H1 (cell line): ENCODE data around the gene CYP4F11. TPM values are rescaled to one million over a fixed set of nuclear protein-coding genes. Genes with fewer than 3 reads are reported as not detected.

ENCODE experiments used
- CTCF ChIA-PET: fragments of 300-600 bp; sonication (Branson Sonifier 250); formaldehyde crosslinking; loops from one replicate; lab custom pipeline; 2021; ENCODE audit not compliant: partially characterized antibody; lab: Charles Lee
- POLR2A ChIA-PET: fragments of 300-600 bp; sonication (Branson Sonifier 250); formaldehyde crosslinking; loops from one replicate; lab custom pipeline; 2021; ENCODE audit warnings: inconsistent platforms; ENCODE audit not compliant: partially characterized antibody; lab: Charles Lee
- DNase-seq, 2 experiments: peaks; one replicate each; pipeline versions ENCODE4 v3.0.0 to v3.0.0-alpha.2; 2010 to 2022; ENCODE audit warnings: low spot score in 2 of 2, low read depth in 1 of 2, mixed read lengths in 1 of 2
- FAIRE-seq: peaks from 2 replicates; lab custom pipeline; 2011; peaks lifted over from hg19 to GRCh38; lab: Jason Lieb, UNC
- H2AFZ ChIP-seq: 2 replicates; pipeline ENCODE4 v1.8.1; 2012; ENCODE audit warnings: low read length, inconsistent platforms
- H2AK5ac ChIP-seq: 2 replicates; pipeline ENCODE4 v1.6.1; 2013; ENCODE audit warnings: low read depth, low read length
- H2BK120ac ChIP-seq: replicated peaks from 2 replicates; pipeline ENCODE3; 2013; ENCODE audit warnings: low read depth, low read length, inconsistent platforms
- H2BK12ac ChIP-seq: 2 replicates; pipeline ENCODE4 v1.6.1; 2013; ENCODE audit warnings: low read depth, low read length
- H2BK15ac ChIP-seq: 2 replicates; pipeline ENCODE4 v1.6.1; 2013; ENCODE audit warnings: low read length
- H2BK20ac ChIP-seq: 2 replicates; pipeline ENCODE4 v1.6.1; 2013; ENCODE audit warnings: low read length
- H2BK5ac ChIP-seq: 2 replicates; pipeline ENCODE4 v1.6.1; 2013; ENCODE audit warnings: low read depth, low read length
- H3K14ac ChIP-seq: 2 replicates; pipeline ENCODE4 v1.6.1; 2013; ENCODE audit warnings: inconsistent platforms; ENCODE audit not compliant: insufficient read length
- H3K18ac ChIP-seq: 2 replicates; pipeline ENCODE4 v1.6.1; 2013; ENCODE audit warnings: low read length; ENCODE audit errors: extremely low read depth
- H3K23ac ChIP-seq: 2 replicates; pipeline ENCODE4 v1.6.1; 2013; ENCODE audit warnings: inconsistent platforms; ENCODE audit not compliant: insufficient read length
- H3K23me2 ChIP-seq: 2 replicates; pipeline ENCODE4 v1.6.1; 2013; ENCODE audit warnings: low read depth, low read length
- H3K27ac ChIP-seq: 2 replicates; pipeline ENCODE4 v1.6.1; 2011; ENCODE audit warnings: low read depth, low read length, inconsistent platforms
- H3K27me3 ChIP-seq, 4 experiments: replicated peaks in 1 of 4; 1 replicate in 1 of 4; 2 replicates in 3 of 4; pipeline versions ENCODE4 v1.6.1 to v1.8.1; 2011 to 2013; ENCODE audit warnings: low read length in 3 of 4, mild to moderate bottlenecking in 3 of 4, inconsistent platforms in 2 of 4, mixed read lengths in 2 of 4, moderate library complexity in 1 of 4; ENCODE audit not compliant: control insufficient read depth in 3 of 4, insufficient read depth in 3 of 4; ENCODE audit errors: extremely low read depth in 1 of 4
- H3K36me3 ChIP-seq, 4 experiments: 2 replicates each; pipeline versions ENCODE4 v1.6.1 to v1.8.1; 2011 to 2013; ENCODE audit warnings: mild to moderate bottlenecking in 4 of 4, low read length in 3 of 4, moderate library complexity in 2 of 4, control low read depth in 1 of 4, inconsistent platforms in 1 of 4; ENCODE audit not compliant: insufficient read depth in 4 of 4, control insufficient read depth in 2 of 4
- H3K4ac ChIP-seq: replicated peaks from 2 replicates; pipeline ENCODE3; 2013; ENCODE audit warnings: low read length, low read depth, mixed read lengths, inconsistent platforms; ENCODE audit not compliant: insufficient read length
- H3K4me1 ChIP-seq, 4 experiments: replicated peaks in 1 of 4; 1 replicate in 1 of 4; 2 replicates in 3 of 4; pipeline versions ENCODE4 v1.6.1 to v1.8.1; 2011 to 2013; ENCODE audit warnings: low read length in 3 of 4, inconsistent platforms in 2 of 4, mixed read lengths in 1 of 4; ENCODE audit not compliant: insufficient read depth in 4 of 4, control insufficient read depth in 3 of 4
- H3K4me2 ChIP-seq, 2 experiments: 2 replicates each; pipeline versions ENCODE4 v1.6.1 to v1.8.1; 2011 to 2013; ENCODE audit warnings: low read depth in 2 of 2, low read length in 2 of 2, control low read depth in 1 of 2, inconsistent platforms in 1 of 2, mild to moderate bottlenecking in 1 of 2; ENCODE audit not compliant: insufficient read depth in 1 of 2
- H3K4me3 ChIP-seq, 4 experiments: fragments of 200-600, 300-600 bp in 1 of 4; sonication (generic), shearing (Covaris generic), sonication (Bioruptor Twin) in 1 of 4; 2 replicates each; pipeline versions ENCODE4 v1.5.1 to v1.8.1; 2011 to 2016; ENCODE audit warnings: low read length in 4 of 4, low read depth in 3 of 4, control low read depth in 2 of 4, inconsistent platforms in 2 of 4, mild to moderate bottlenecking in 2 of 4, mixed read lengths in 1 of 4, moderate library complexity in 1 of 4; ENCODE audit not compliant: insufficient read depth in 2 of 4; ENCODE audit errors: extremely low read depth in 1 of 4
- H3K56ac ChIP-seq: replicated peaks from 2 replicates; pipeline ENCODE3; 2013; ENCODE audit warnings: low read depth, mild to moderate bottlenecking, mixed read lengths, low read length, inconsistent platforms; ENCODE audit not compliant: insufficient read length
- H3K79me1 ChIP-seq: 2 replicates; pipeline ENCODE4 v1.6.1; 2013; ENCODE audit warnings: low read depth, low read length, control low read depth
- H3K79me2 ChIP-seq, 2 experiments: 2 replicates each; pipeline versions ENCODE4 v1.6.1 to v1.8.1; 2012 to 2013; ENCODE audit warnings: low read length in 2 of 2, mild to moderate bottlenecking in 2 of 2, inconsistent platforms in 1 of 2; ENCODE audit not compliant: insufficient read depth in 2 of 2, control insufficient read depth in 1 of 2
- H3K9ac ChIP-seq, 4 experiments: replicated peaks in 1 of 4; 1 replicate in 1 of 4; 2 replicates in 3 of 4; pipeline versions ENCODE4 v1.6.1 to v1.8.1; 2011 to 2013; ENCODE audit warnings: low read depth in 3 of 4, low read length in 3 of 4, control low read depth in 2 of 4, mild to moderate bottlenecking in 2 of 4, moderate library complexity in 2 of 4, inconsistent platforms in 1 of 4; ENCODE audit errors: extremely low read depth in 1 of 4
- H3K9me3 ChIP-seq, 2 experiments: 2 replicates each; pipeline versions ENCODE4 v1.6.1 to v1.8.1; 2012 to 2013; ENCODE audit warnings: mild to moderate bottlenecking in 2 of 2, moderate library complexity in 2 of 2, control low read depth in 1 of 2, inconsistent platforms in 1 of 2, low read depth in 1 of 2, low read length in 1 of 2, mixed read lengths in 1 of 2; ENCODE audit not compliant: insufficient read depth in 2 of 2
- H4K20me1 ChIP-seq, 2 experiments: replicated peaks in 1 of 2; 2 replicates each; pipeline versions ENCODE3 to v1.8.1; 2011 to 2013; ENCODE audit warnings: inconsistent platforms in 2 of 2, low read length in 2 of 2, mild to moderate bottlenecking in 1 of 2; ENCODE audit not compliant: insufficient read depth in 2 of 2, control insufficient read depth in 1 of 2
- H4K5ac ChIP-seq: 2 replicates; pipeline ENCODE4 v1.6.1; 2013; ENCODE audit warnings: low read length, low read depth, mixed read lengths, inconsistent platforms; ENCODE audit not compliant: insufficient read length
- H4K8ac ChIP-seq: 2 replicates; pipeline ENCODE4 v1.8.0; 2013; ENCODE audit warnings: mild to moderate bottlenecking, moderate library complexity, low read length, inconsistent platforms; ENCODE audit not compliant: insufficient read depth; ENCODE audit errors: extremely low read depth
- H4K91ac ChIP-seq: replicated peaks from 2 replicates; pipeline ENCODE3; 2013; ENCODE audit warnings: low read length, mixed read lengths, inconsistent platforms; ENCODE audit not compliant: insufficient read length
- ASH2L ChIP-seq: fragments of 200-600, 300-600 bp; sonication (generic); IDR thresholded peaks from one replicate; pipeline ENCODE4 v1.7.1; 2017; ENCODE audit warnings: low read length
- CBX5 ChIP-seq: fragments of 300-800, 300-1000 bp; sonication (generic); IDR thresholded peaks from 2 replicates; pipeline ENCODE4 v1.7.1; 2016; ENCODE audit warnings: antibody characterized with exemption, low read length, low read depth
- CBX8 ChIP-seq: fragments of 300-800, 300-1000 bp; sonication (generic); IDR thresholded peaks from 2 replicates; pipeline ENCODE4 v1.7.1; 2016; ENCODE audit warnings: low read depth, low read length, borderline replicate concordance
- CHD1 ChIP-seq: IDR thresholded peaks from 2 replicates; pipeline ENCODE4 v1.6.1; 2012; ENCODE audit warnings: low read depth, low read length, improper control_type of control experiment
- GTF2F1 ChIP-seq: IDR thresholded peaks from 2 replicates; pipeline ENCODE4 v1.6.1; 2012; ENCODE audit warnings: low read depth, low read length, improper control_type of control experiment, borderline replicate concordance
- MAFK ChIP-seq: IDR thresholded peaks from 2 replicates; pipeline ENCODE4 v1.6.1; 2012; ENCODE audit warnings: low read depth, mild to moderate bottlenecking, improper control_type of control experiment, low read length
- NANOG ChIP-seq: IDR thresholded peaks from 2 replicates; pipeline ENCODE4 v1.6.1; 2011; ENCODE audit warnings: low read length, low read depth, mild to moderate bottlenecking, inconsistent platforms; ENCODE audit not compliant: insufficient read depth, poor library complexity, severe bottlenecking
- PHF8 ChIP-seq: fragments of 200-600 bp; sonication (generic); conservative IDR thresholded peaks from 2 replicates; pipeline ENCODE4 v1.7.1; 2012; ENCODE audit warnings: low read depth, mild to moderate bottlenecking, inconsistent platforms, low read length, moderate library complexity
- POLR2AphosphoS5 ChIP-seq: IDR thresholded peaks from 2 replicates; pipeline ENCODE4 v1.6.1; 2011; ENCODE audit warnings: low read depth, low read length
- RAD21 ChIP-seq, 2 experiments: IDR thresholded peaks in 1 of 2; conservative IDR thresholded peaks in 1 of 2; 2 replicates each; pipeline ENCODE4 v1.6.1; 2011; ENCODE audit warnings: low read depth in 2 of 2, low read length in 2 of 2, improper control_type of control experiment in 1 of 2, inconsistent platforms in 1 of 2, mild to moderate bottlenecking in 1 of 2, moderate library complexity in 1 of 2
- RFX5 ChIP-seq: IDR thresholded peaks from 2 replicates; pipeline ENCODE4 v1.6.1; 2011; ENCODE audit warnings: low read depth, low read length, improper control_type of control experiment, borderline replicate concordance
- TCF12 ChIP-seq: IDR thresholded peaks from 2 replicates; pipeline ENCODE4 v1.6.1; 2011; ENCODE audit warnings: low read depth, mild to moderate bottlenecking, low read length
- YY1 ChIP-seq: IDR thresholded peaks from 2 replicates; pipeline ENCODE4 v1.6.1; 2011; ENCODE audit warnings: low read depth, mild to moderate bottlenecking, low read length
- ZNF274 ChIP-seq: IDR thresholded peaks from 2 replicates; pipeline ENCODE4 v1.7.0; 2012; ENCODE audit warnings: low read length, borderline replicate concordance; ENCODE audit errors: extremely low read depth
- WGBS, 2 experiments: shearing (Covaris generic) in 1 of 2; methylation state at CpG; one replicate each; pipeline versions ENCODE4 v1.1.6 to v1.1.7; 2013 to 2015; ENCODE audit warnings: low lambda C conversion rate in 2 of 2, mixed read lengths in 2 of 2, inconsistent platforms in 1 of 2, low coverage in 1 of 2, missing lambda C conversion rate in 1 of 2; ENCODE audit not compliant: insufficient replicate concordance in 2 of 2, insufficient coverage in 1 of 2, insufficient read length in 1 of 2; ENCODE audit errors: extremely low coverage in 1 of 2, missing lambda C conversion rate in 1 of 2; 5-methylcytosine and 5-hydroxymethylcytosine counted together
- polyA plus RNA-seq, 7 experiments: library from polyadenylated mRNA; depleted of rRNA in 3 of 7; stranded (reverse) in 5 of 7; unstranded in 2 of 7; fragments of >200 nt in 5 of 7; fragments of 200-250 nt in 2 of 7; gene quantifications; 1 replicate in 5 of 7; 2 replicates in 1 of 7; 4 replicates in 1 of 7; pipeline versions ENCODE4 v1.2.1 to v1.2.3, GENCODE V29; 2011 to 2013; ENCODE audit warnings: missing spikeins in 2 of 7, mixed read lengths in 2 of 7
- total RNA-seq: library from RNA; stranded (reverse); fragmentation: NEBNext Ultra II Directional; extraction: Animal tissue kit (Norgen Biotek cat#: 25700); gene quantifications from 2 replicates; pipeline ENCODE4 v1.2.1, GENCODE V29; 2021

CYP4F11 gene
- total and polyA plus RNA-seq, 2 of the 8 experiments (the other 6 are each of a cell fraction or from before 2014, with no cell fraction given) = not detected

DNA sequence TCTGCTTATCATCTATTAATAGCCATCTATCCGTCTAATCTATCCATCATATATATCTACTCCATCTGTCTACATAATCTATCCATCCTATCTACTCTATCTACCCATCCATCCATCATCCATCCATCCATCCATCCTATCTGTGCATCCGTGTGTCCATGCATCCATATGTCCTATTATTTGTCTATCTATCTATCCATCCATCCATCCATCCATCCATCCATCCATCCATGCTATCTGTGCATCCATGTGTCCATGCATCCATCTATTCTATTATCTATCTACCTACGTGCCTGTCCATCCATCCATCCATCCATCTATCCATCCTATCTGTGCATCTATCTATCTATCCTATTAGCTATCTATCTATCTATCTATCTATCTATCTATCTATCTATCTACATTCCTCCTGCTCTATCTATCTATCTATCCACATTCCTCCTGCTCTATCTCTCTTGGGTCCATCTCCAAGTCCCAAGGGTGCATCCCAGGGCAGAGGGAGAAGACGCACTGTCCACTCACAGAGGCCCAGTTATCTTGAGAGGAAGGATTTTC, 38.4 kb downstream of the CYP4F11 start:
- H3K9me3 ChIP-seq = peaks cover 71 to 90% of the 10 kb centered on the region in 2 experiments
- H3K9ac ChIP-seq = no peak overlapping the region
- TF ChIP-seq GTF2F1 = no peak
- TF ChIP-seq CBX8 = no peak
- no peak for TF ChIP-seq PHF8
- TF ChIP-seq NANOG = no peak
- no peak for TF ChIP-seq ZNF274
- no peak for TF ChIP-seq MAFK
- TF ChIP-seq CHD1 = no peak
- no peak for TF ChIP-seq POLR2AphosphoS5
- TF ChIP-seq TCF12 = no peak
- no peak for TF ChIP-seq RAD21 (IDR thresholded peaks at IDR 0.05 in 1 of 2, conservative IDR thresholded peaks at IDR 0.05 in 1 of 2; ENCODE audit: low read depth in 2 of 2, low read length in 2 of 2)
- no peak for TF ChIP-seq CBX5
- no peak for TF ChIP-seq YY1
- no peak for TF ChIP-seq RFX5
- TF ChIP-seq ASH2L = no peak

More for the DNA sequence above, 38.4 kb downstream of the CYP4F11 start:
- Histone ChIP-seq H3K4me1 (no peaks in the 10 kb centered on the region), H4K8ac (no peak overlapping the region), H2BK120ac (no peak overlapping the region), H3K4me2 (no peak overlapping the region), H3K18ac (no peak overlapping the region), H3K36me3 (no peaks in the 10 kb centered on the region), H3K27me3 (no peaks in the 10 kb centered on the region), H3K4me3 (no peak overlapping the region), H3K4ac (no peak overlapping the region), H4K91ac (no peak overlapping the region), H3K79me2 (no peaks in the 10 kb centered on the region), H4K20me1 (no peaks in the 10 kb centered on the region), H2BK15ac (no peak overlapping the region), H3K27ac (no peak overlapping the region), H3K79me1 (no peaks in the 10 kb centered on the region), H4K5ac (no peak overlapping the region), H2BK5ac (no peak overlapping the region), H2AFZ (no peak overlapping the region), H2AK5ac (no peak overlapping the region), H3K23me2 (peaks cover 5% of the 10 kb centered on the region; the same call in 1 of the 2 replicates), H3K23ac (no peak overlapping the region), H2BK20ac (no peak overlapping the region), H3K56ac (no peak overlapping the region), H2BK12ac (no peak overlapping the region), H3K14ac (no peak overlapping the region)
- CTCF ChIA-PET = no interaction called here
- POLR2A ChIA-PET = no interaction called here
- DNase-seq (no peak), FAIRE-seq (no peak)
- WGBS, 2 experiments = 48% methylated on average over 4 of the region's 4 CpGs; no CpG with 5 or more reads in 1 of the 2 experiments
